ENCODE results near the gene TSPAN31.
A peak's percentile ranks its signal among the peaks of the same experiment; 100 is the strongest.
"Not testable (repeated sequence)": the region's sequence is repeated elsewhere in the genome, so short reads cannot be mapped to it uniquely, and the experiment has no call there.

TSPAN31 gene

DNA sequence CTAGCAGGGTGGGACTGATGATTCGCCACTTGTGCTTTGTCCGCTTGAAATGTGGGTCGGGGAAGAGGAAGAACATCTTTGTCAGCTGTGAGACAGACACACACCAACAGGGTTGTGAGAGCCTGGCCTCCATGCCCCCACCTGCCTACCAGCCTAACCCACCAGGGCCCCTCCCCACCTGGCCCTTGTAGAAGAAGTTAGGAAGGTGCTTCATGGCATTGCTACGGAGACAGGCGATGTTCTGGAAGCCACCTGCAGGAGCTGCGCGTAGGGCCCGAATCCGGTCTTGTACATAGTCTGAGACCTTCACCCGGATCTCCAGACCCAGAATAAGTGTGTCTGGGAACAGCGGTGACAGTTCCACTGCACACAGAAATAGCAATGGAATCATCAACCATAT is 24.8 kb downstream of the TSPAN31 start:
- DNase-seq = no peak

GRCh38 chr12:57770734-57771133 is 25.9 kb downstream of the TSPAN31 start:
- DNase-seq = no peak

DNA sequence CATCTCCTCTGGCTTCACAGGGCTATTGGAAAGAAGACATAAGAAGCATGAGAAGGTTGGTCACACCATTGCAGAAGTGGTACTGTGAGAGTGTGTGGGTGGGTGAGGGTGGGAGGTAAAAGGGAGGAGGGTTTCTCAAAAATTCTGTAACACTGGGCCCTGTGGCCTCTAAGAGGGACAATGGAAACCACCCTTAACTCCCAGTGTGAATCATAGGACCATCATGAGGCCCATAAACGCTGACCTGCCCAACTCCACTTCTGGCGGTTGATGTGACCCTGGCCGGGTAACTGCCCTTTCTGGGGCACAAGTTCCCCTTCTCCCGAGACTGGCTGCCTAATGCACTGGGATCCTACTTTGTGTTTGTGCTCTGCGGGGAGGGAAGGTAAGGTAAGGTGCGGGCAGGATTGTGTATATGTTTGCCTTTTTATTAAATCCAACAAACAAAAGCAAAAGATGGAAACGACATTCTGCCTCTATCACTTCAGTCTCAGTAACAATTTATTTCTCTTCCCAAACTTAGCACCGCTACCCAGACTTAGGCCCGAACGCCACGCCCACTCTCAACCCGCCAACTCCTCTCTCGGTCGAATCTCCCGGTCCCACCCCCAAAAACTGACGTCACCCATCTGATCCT is 26.5 kb downstream of the TSPAN31 start:
- peak; percentile 96 for DNase-seq

DNA sequence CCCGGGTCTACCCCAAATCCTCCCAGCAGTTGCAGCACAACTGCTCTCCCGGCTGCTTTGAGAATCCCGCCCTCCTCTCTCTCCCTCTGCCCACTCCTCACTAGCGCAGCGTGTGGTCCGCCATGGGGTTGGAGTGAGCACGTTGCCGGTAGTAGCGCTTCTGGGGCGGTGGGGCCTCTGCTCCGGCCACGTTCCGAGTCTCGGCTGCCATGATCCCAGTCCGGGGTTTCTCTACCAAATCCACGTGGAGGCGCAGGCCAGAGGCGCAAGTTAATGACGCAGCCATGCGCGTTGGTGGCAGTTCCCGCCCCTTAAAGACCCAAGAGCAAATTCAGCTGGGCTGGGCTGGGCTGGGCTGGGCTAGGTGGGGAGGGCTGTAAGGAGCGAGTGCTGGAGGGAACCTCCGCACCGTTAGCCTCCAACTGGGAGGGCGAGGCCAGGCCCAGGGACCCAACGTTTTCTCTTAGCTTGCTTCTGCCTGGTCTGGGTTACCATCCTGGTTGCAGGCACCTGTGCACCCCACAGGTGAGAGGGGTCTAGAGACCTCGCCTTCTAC is 27.1 kb downstream of the TSPAN31 start, which contains the start of gene METTL1:
Gene METTL1, minus strand, starts transcription at position 233 of the 556 bp plus-strand sequence. Its CDS starts 22 bp downstream, at position 211.
- DNase-seq = peak; percentile 99

DNA sequence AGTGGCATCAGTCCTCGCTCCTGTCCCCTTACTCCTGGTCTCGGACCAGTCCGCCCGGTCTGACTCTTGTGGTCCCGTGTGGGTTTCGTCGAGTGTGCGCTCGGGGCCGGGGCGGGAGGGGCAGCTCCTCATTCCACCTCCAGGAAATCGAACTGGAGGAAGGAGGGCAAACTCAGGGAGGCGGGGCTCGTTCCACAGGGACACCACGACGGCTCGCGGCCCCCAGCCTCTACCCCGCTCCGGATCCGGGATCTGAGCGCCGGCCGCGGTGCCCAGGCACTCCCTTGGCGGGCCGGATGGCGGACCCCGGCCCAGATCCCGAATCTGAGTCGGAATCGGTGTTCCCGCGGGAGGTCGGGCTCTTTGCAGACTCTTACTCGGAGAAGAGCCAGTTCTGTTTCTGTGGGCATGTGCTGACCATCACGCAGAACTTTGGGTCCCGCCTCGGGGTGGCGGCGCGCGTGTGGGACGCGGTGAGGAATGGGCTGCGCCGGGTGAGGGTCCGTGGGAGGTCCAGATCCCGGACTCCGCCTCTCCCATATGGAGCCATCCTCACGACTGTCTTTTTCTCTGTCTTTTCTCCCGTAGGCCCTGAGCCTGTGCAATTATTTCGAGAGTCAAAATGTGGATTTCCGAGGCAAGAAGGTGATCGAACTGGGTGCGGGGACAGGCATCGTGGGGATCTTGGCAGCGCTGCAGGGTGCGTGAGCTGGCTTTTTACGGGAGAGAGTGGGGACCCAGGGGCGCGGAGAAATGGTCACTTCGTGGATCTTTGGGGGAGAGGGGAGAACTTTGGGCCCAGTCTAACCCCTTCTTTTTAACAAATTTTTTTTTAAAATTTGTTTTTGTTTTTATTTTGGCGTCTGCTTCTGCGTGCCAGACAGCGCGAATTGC is 27.8 kb downstream of the TSPAN31 start, which contains the start of gene EEF1AKMT3:
Gene EEF1AKMT3, plus strand, starts transcription at position 186 of the 894 bp plus-strand sequence. Its CDS starts 111 bp downstream, at position 297.
- peak; percentile 92 for DNase-seq

DNA sequence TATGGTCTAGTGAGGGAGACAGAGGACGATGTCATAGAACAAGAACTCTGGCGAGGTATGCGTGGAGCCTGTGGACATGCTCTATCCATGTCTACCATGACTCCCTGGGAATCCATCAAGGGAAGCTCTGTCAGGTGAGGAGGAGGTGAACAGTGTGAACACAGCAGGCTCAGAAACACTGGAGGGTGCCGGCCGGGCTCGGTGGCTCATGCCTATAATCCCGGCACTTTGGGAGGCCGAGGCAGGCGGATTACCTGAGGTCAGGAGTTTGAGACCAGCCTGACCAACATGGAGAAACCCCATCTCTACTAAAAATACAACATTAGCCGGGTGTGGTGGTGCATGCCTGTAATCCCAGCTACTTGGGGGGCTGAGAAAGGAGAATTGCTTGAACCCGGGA is 29.8 kb downstream of the TSPAN31 start:
- DNase-seq = not testable (repeated sequence)

DNA sequence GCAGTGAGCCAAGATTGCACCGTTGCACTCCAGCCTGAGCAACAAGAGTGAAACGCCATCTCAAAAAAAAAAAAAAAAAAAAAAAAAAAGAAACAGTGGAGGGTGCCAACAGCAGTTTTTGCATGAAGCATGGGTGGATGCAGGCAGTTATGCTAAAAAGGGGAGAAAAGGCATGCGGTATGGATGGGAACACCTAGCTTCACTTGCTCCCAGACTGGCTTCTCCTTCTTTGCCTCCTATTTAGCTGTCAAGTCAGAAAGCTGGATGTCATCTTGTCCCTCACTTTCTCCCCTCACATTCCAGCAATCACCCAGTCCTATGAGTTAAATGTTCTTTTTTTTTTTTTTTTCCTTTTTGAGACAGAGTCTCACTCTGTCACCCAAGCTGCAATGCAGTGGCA is 30.2 kb downstream of the TSPAN31 start:
- no peak for DNase-seq

DNA sequence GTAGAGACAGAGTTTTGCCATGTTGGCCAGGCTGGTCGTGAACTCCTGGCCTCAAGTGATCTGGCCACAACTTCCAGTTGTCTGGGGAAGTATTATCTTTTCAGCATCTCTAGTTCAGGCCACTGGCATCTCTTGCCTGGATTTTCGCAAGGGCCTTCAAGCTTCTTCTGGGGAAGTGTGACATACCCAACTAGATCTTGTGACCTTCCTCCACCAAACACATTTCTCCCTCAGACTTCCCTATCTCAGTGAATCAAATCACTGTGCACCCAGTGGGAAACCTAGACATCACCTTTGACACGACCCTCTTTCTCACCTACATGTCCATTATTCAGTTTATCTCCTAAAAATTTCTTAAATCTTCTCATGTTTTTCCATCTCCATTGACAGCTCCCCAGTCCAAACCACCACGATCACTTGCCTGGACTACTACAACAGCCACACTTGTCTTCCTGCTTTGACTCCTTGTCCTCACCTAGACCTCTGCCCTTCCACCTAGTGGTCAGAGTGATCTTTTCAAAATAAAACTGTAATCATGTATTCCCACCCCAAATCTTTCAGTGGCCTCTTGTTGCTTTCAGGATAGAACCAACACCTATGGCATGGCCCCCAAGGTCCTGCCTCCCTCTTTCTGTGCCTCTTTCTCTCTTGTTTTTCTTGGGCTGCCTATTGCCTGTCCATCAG is 30.9 kb downstream of the TSPAN31 start:
- DNase-seq = peak; percentile 42

- no peak for DNase-seq
Measured at GRCh38 chr12:57776247-57776587, 31.4 kb downstream of the TSPAN31 start.

DNA sequence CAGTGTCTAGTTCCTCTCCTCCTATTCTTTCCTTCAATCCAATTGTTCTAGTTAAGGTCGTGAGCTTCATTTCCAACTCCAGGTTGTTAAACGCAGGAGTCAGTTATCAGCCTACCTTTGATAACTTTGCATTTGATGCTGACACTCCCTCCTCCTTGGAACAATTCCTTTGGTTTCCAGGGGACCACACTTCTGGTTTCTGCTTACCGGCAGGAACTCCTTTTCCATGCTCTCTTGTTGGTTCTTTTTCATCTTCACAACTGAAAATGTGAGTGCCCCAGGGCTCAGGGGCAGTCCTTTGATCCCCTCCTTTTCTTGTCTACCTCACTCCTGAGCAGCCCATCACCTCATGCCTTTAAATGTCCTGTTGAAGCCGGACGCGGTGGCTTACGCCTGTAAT is 32.5 kb downstream of the TSPAN31 start:
- no peak for DNase-seq

DNA sequence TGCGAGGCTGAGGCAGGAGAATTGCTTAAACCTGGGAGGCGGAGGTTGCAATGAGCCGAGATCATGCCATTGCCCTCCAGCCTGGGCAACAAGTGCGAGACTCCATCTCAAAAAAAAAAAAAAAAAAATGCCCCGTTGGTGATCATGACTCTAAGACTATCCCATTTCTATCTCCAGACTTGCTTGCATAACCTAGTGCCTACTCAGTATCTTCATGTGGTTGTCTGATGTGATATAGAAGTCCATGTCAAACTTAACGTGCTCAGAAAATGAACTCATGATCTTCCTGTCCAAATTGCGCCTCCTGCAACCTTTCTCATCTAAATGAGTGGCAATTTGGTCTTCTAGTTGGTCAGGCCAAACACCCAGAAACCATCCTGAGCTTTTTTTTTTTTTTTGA is 33.1 kb downstream of the TSPAN31 start:
- no peak for DNase-seq

- no peak for DNase-seq
Measured at GRCh38 chr12:57779736-57780135, 34.9 kb downstream of the TSPAN31 start.

DNA sequence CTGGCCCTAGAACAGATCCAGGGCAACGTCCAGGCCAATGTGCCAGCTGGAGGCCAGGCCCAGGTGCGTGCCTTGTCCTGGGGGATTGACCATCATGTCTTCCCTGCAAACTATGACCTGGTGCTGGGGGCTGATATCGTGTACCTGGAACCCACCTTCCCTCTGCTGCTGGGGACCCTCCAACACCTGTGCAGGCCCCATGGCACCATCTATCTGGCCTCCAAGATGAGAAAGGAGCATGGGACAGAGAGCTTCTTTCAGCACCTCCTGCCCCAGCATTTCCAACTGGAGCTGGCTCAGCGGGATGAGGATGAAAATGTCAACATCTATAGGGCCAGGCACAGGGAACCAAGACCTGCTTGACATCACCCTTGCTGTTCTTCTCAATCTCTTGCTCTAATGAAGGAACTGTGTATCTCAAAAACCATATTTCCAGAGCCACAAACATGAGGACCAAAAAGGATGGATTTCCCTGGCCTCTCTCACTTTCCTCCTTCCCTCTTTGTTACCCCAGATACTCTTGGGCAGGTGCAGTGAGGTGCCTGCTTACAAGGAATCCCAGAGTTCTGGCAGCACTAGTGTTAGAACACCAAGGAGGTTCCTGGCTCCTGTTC is 35.6 kb downstream of the TSPAN31 start:
- DNase-seq = no peak

DNA sequence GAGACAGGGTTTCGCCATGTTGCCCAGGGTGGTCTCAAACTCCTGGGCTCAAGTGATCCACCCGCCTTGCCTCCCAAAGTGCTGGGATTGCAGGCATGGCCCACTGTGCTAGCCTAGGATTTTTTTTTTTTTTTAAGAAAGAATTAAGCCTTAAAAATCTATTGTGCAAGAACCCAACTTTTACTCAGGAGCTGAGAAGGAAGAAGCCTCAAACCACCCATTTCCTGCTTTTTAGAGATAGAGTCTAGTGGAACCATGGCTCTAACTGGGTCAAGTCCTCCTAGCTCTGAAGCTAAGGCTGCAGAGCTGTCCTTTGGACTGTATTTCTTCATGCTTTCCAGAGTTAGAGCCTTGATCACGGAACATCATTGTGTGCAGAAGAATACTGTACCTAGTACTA is 36.4 kb downstream of the TSPAN31 start:
- no peak for DNase-seq

DNA sequence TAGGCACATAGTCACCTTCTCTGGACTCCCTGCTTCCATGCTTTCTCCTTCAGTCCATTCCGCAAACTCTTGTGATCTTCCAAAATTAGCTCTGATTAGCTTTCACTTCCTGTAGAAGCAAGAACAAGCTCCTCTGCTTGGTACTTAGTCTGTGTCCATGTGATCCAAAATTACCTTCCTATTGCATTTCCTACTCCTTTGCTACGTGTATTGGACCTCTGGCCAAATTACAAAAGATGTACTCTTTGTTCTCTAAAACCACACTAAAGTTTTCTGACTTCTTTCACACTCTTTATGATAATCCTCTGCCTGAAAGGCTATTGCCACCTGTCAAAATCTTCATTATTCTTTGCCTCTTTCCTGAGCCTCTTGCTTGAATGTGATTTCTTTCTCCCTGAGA is 37.0 kb downstream of the TSPAN31 start:
- DNase-seq = no peak

- DNase-seq = peak; percentile 76
Measured at GRCh38 chr12:57782243-57782607, 37.4 kb downstream of the TSPAN31 start.

GRCh38 chr12:57782608-57783465 is 38.0 kb downstream of the TSPAN31 start, which contains the start of gene TSFM:
Gene TSFM (plus strand): TSS chr12:57782787. CDS start chr12:57782802, 15 bp downstream.
- peak; percentile 99 for DNase-seq

DNA sequence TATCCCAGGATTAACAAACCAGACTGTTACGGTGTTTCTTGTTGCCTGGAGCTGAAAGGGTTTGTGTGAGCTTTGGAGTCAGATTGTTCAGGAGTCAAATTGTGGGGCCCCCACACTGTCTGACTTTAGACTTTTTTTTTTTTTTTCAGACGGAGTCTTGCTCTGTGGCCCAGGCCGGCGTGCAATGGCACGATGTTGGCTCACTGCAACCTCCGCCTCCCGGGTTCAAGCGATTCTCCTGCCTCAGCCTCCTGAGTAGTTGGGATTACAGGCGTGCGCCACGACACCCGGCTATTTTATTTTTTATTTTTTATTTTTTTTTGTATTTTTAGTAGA is 38.6 kb downstream of the TSPAN31 start:
- no peak for DNase-seq

DNA sequence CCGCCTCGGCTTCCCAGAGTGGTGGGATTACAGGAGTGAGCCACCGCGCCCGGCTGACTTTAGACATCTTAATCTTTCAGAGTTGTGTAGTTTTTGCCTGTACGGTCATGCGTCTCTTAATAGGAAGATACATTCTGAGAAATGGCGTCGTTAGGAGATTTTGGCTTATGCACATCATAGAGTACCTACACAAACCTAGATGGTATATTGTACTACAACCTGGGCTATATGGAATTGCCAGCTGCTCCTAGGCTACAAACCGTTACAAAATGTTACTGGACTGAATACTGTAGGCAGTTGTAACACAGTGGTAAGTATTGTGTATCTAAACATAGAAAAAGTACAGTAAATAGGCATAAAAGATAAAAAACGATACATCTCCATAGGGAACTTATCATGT is 39.0 kb downstream of the TSPAN31 start:
- no peak for DNase-seq

DNA sequence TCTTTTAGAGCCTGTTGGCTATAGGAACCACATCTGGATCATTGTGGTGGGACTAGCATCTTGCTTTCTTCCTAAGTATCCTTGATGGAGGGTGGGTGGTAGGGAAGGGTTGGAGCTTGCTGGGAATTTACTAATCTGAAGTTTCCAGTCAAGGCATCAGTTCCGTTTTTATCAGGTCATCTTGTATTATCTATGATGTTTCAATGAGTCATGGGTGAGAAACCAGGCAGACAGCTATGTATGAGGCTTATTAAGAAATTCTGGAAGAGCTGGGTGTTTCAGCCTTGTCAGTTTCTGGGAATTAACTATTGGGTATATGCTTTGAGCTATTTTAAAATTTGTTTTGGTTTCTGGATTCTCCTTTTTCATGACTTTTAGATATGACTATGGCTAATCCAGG is 49.1 kb downstream of the TSPAN31 start:
- no peak for DNase-seq

- DNase-seq = peak; percentile 27
Measured at GRCh38 chr12:57795354-57795753, 50.5 kb downstream of the TSPAN31 start.

DNA sequence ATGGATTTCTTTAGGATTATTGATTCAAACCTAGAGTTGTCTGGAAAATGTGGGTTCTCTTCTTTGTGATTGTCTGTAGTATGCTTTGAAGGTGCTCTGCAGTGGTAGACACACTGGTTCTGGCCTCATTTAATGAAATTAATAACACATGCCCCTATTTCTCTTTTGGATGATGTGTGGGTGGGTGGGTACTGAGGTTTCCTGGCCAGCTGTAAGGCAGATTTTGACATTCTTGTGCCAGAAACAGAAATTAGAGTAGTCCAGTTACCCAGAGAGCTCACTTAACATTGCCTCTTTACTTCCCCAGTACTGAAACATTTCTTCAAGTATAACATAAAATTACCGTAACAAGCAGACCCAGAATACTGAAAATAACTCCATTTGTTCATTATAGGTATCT is 52.2 kb downstream of the TSPAN31 start:
- DNase-seq = no peak

Measured in DMS53 (cell line).